GM21360 (cell line): ENCODE results near the gene NCLN.
"Not testable (repeated sequence)": the region's sequence is repeated elsewhere in the genome, so short reads cannot be mapped to it uniquely, and the experiment has no call there.

Experiments
- ATAC-seq: cut with Tn5 transposase; IDR thresholded peaks from one replicate; pipeline ENCODE4 v1.9.1; 2021; ENCODE audit warnings: mild to moderate bottlenecking, moderate library complexity; ENCODE audit not compliant: unreplicated experiment

Gene NCLN

GRCh38 chr19:3185461-3186159, at the start of gene NCLN:
TSS of gene NCLN (plus strand) at chr19:3185930. CDS start at chr19:3186031, 101 bp downstream.
- ATAC-seq, result peak; percentile 68

GRCh38 chr19:3135961-3136683, 49.6 kb upstream of the NCLN start, which contains the start of gene GNA15:
TSS of gene GNA15 (plus strand) at chr19:3136033. CDS start at chr19:3136451, 418 bp downstream.
- ATAC-seq, result no peak

DNA sequence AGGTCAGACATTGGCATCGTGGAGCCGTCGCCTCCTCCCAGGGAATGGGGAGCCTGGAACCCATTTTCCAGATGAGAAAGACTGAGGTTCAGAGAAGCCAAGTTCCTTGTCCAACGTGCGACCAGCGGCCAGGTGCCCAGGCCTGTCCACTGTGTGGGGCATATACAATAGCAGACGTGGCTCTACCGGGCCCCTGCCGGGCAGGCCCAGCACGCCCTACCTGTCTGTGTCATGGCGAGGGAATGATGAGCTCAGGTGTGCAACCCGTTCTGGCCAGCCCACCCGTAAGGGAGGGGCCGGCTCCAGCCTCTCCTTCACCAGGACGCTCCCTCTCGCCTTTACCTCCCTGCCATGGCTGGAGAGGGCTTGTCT, 49.1 kb upstream of the NCLN start:
- no peak for ATAC-seq

DNA sequence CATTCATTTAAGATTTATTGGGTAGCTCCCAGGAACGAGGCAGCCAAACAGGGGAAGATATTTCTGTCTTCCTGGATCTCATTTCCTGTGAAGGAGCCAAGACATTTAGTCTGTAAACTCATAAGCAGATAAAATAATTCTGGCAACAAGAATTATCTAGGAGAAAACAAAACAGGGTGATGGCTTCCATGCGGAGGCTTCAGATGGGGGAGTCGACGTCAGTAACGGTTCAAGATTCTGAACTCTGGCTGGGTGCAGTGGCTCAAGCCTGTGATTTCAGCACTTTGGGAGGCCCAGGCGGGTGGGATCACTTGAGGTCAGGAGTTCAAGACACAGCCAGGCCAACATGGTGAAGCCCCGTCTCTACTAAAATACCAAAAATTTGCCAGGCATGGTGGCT, 48.6 kb upstream of the NCLN start:
- ATAC-seq, result no peak

- no peak for ATAC-seq
These were observed 47.5 kb upstream of the NCLN start for GRCh38 chr19:3138268-3138667.

GRCh38 chr19:3140667-3141038, 45.1 kb upstream of the NCLN start:
- no peak for ATAC-seq

DNA sequence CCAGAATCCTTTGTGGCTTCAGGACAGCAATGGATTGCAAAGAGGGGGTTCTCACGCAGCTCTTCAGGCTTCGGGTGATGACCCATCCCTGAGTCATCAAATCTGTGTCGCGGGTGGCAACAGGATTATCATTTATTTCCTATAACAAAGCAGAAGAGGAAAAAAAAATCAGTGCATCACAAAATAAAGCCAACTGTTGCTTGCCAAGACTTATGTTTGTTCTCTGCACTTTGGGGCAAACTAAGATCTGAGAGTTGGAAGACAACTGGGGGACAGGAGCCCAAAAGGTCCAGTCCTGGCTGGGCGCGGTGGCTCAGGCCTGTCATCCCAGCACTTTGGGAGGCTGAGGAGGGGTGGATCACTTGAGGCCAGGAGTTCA, 43.4 kb upstream of the NCLN start:
- ATAC-seq, result no peak

DNA sequence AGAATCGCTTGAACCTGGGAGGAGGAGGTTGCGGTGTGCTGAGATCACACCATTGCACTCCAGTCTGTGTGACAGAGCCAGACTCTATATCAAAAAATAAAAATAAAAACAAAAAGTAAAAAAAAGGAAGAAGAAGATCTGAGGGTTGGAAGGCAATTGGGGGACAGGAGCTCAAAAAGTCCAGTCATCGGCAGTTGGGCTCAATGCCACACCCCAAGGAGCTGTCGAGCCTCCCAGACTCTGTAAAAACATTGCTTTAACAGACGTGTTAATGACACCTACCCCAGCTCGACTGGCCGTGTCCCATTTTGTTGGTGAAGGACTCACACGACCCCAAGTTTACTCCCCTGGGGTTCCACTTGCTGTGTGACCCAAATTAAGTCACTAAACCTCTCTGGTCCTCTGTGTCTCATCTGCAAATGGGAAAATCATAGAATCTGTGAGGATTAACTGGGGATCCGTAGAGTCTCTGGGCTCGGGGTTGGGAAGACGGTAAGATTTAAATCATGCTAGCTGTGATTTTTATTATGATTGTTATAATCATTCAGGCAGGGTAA, 42.9 kb upstream of the NCLN start:
- no peak for ATAC-seq

DNA sequence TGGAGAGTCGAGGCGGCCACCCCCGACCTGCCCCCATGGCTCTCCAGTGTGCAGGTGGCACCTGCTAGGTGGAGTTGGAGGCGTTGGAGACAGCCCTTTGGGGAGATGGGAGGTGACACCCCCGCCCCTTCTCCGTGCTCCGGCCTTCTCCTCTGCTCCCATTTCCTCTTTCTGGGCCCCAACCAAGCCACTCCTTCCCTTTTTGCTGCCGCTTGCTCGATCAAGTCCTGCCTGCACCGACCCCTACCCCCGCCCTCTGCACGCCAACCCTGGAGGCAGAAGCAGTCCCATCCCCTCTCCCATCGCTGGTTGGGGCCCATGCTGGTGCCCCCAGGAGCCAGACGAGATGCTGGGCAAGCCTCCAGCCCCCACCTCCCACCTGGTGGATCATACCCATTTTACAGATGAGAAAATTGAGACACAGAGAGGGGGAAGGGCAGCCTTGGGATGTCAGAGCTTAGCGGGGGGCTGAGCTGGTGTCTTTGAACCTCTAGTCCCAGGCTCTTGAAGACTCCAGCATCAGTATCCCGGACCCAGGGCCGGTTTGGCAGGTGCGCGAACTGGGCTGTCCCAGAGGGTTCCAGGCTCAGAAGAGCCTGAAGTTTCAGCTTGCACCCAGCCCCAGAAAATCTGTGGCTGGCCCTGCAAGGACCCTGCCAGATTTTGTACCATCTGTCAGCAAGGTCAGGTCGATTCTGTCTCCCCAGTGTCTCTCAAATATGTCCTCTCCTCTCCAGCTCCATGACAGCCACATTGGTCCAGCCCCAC, 39.6 kb upstream of the NCLN start:
- ATAC-seq, result no peak

GRCh38 chr19:3146677-3147100, 39.0 kb upstream of the NCLN start:
- no peak for ATAC-seq

DNA sequence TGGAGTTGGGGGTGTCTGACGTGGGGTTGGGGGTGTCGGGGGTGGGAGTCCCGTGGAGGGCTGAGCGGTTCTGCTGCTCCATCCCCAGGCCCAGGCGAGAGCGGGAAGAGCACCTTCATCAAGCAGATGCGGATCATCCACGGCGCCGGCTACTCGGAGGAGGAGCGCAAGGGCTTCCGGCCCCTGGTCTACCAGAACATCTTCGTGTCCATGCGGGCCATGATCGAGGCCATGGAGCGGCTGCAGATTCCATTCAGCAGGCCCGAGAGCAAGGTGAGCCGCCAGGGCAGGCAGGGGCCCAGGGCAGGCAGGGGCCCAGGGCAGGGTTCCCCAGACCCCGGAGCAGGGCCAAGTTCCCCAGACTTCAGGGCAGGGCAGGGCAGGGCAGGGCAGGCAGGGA, 37.2 kb upstream of the NCLN start:
- no peak for ATAC-seq

DNA sequence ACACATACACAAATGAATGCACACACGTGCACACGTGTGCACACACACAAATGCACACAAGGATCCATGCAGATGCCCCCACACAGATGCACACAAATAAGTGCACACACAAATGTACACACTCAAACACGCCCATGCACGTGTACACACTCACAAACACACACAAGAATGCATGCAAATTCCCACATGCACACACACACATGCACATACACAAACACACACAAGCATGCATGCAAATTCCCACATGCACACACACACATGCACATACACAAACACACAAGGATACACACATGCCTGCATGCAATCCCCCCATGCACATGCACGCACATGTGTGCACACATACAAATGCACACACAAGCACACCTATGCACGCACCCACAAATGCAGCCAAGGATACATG, 36.6 kb upstream of the NCLN start:
- ATAC-seq, result no peak

GRCh38 chr19:3149526-3150505, 35.9 kb upstream of the NCLN start:
- ATAC-seq, result no peak

DNA sequence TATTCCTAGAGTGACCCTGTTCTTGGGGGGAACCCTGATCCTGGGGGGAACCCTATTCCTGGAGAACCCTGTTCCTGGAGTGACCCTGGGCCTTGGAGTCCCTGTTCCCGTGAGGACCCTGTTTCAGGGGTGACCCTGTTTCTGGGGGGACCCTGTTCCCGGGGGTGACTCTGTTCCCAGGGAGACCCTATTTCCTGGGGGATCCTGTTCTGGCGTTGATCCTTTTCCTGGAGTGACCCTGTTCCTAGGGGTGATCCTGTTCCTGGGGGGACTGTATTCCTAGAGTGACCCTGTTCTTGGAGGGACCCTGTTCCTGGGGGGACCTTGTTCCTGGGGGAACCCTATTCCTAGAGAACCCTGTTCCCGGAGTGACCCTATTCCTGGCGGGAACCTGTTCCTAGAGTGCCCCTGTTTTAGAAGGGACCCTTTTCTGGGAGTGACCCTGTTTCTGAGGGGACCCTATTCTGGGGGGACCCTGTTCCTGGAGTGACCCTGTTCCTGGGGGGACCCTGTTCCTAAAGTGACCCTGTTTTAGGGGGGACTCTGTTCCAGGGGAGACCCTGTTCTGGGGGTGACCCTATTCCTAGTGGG, 34.9 kb upstream of the NCLN start:
- no peak for ATAC-seq

DNA sequence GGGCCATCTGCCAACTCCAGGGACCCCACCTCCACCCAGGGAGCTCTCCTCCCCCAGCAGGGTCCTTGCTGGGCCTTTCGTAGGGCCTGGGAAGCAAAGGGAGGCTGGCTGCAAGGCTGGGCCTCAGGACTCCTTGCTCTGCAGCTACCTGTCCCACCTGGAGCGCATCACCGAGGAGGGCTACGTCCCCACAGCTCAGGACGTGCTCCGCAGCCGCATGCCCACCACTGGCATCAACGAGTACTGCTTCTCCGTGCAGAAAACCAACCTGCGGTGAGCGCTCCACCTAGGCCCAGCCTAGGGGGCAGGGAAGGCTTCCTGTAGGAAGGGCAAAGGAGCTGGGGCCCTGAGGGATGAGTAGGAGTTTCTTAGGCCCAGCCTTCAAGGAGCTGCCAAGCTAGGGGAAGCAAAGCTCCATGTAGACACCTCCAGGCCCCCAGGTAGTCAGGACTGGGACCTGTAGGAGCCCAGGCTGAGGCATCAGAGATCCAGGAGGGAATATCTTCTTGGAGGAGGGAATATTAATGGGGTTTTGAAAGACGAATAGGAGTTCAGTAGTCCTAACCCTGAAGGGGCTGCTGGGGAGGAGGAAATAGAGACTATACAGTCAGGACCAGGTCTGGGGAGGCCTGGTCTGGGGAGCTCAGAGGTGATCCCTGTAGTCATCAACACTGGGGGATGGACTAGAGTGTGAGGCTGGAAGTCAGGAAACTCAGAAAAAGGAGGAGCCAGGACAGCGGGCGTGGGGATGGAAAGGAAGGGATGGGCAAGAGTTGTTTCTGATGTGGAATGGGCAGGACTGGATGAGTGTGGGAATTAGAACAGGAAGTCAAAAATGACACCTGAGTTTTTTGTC, 33.9 kb upstream of the NCLN start:
- ATAC-seq, result no peak

DNA sequence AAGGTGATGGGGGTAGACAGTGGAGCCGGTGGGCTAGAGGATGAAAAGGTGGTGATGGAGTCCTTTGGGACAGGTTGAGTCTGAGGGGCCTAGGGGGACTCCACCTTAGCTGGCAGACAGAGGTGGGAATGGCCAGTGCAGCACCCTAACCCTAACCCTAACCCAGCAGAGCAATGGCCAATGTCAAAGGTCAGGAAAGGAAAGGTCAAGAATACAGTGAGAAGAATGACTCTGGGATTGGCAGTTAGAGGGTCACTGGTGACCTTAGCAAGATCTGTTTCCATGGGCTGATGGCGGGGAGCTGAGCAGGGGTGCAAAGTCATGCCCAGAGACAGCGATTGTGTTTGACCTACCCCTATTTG, 33.3 kb upstream of the NCLN start:
- ATAC-seq, result no peak

DNA sequence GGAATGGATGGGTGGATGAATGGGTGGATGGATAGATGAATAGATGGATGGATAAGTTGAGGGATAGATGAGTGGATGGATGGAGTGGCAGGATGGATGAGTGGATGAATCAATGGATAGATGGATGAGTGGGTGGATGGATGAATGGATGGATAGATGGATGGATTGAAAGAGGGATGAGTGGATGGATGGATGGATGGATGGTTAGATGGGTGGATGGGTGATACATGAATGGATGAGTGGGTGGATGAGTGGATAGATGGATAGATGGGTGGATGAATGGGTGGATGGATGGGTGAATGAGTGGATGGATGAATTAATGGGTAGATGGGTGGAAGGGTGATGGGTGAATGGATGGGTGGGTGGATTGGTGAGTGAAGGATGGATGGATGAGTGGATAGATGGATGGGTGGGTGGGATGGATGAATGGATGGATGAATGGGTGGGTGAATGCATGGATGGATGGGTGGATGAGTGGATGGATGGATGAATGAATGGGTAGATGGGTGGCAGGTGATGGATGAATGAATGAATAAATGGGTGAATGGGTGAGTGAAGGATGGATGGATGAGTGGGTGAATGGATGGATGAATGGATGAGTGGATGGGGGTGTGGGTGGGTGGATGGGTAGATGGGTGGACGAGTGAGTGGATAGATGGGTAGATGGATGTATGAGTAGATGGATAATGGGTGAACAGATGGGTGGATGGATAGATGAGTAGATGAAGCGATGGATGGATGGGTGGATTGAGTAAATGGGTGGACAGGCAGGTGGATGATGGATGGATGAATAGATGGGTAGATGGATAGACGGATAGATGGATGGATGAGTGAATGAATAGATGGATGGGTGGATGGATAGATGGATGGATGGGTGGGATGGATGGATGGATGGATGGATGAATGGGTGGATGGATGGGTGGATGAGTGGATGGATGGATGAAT, 32.2 kb upstream of the NCLN start:
- ATAC-seq, result no peak

DNA sequence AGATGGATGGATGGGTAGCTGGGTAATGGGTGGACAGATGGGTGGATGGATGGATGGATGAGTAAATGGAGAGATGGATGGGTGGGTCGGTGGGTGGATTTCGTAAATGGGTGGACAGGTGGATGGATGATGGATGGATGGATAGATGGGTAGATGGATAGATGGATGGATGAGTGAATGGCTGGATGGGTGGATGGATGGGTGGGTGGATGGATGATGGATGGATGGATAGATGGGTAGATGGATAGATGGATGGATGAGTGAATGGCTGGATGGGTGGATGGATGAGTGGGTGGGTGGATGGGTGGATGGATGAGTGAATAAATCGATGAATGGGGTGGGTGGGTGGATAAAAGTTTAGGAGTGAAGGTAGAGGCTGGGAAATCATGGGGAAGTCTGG, 31.3 kb upstream of the NCLN start:
- not testable (repeated sequence) for ATAC-seq
